ENCODE data around the gene PDE4B.

PDE4B gene

DNA sequence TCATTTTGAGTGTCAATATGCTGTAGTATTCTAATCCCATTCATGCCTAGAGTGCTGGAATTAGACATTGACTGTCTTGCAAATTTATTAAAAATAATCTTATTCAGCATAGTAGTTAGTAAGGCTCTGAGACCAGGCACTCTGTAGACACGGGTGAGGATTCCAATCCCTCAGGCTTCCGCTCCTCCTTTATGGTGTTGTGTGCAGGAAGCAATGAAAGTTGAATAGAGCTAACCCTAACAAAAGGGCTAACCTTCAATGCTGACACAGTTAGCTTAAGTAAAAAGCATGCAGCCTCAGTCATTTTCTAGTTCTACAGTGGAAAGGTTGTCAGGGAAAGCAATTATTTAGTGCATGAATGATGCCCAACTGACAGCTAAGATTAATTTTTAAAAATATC lies 541.6 kb downstream of the PDE4B start:
- DNase-seq (ENCODE audit: low spot score) = no peak
- TF ChIP-seq, protein P1, sequence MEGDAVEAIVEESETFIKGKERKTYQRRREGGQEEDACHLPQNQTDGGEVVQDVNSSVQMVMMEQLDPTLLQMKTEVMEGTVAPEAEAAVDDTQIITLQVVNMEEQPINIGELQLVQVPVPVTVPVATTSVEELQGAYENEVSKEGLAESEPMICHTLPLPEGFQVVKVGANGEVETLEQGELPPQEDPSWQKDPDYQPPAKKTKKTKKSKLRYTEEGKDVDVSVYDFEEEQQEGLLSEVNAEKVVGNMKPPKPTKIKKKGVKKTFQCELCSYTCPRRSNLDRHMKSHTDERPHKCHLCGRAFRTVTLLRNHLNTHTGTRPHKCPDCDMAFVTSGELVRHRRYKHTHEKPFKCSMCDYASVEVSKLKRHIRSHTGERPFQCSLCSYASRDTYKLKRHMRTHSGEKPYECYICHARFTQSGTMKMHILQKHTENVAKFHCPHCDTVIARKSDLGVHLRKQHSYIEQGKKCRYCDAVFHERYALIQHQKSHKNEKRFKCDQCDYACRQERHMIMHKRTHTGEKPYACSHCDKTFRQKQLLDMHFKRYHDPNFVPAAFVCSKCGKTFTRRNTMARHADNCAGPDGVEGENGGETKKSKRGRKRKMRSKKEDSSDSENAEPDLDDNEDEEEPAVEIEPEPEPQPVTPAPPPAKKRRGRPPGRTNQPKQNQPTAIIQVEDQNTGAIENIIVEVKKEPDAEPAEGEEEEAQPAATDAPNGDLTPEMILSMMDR (IDR thresholded peaks at IDR 0.05; ENCODE audit: extremely low read depth, missing control alignments) = no peak

DNA sequence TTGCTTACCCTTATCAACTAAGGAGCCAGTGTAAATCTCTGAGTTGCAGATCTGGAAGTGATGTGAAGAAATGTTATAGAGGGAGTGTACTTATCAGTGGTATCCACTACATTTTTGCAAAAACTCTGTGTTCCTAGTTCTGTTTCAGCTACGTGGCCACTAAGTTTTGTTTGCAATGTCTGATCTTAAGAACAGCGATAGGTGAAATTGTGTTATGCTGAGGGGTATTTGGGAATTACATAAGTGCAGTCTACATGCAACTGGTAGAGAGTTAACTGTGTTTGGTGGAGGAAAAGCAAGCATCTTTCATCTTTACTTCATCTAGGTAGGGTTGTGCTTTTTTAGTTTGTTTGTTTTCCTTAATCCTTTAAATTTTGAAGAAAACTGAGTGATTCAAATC lies 542.4 kb downstream of the PDE4B start:
- TF ChIP-seq, protein P1 (IDR thresholded peaks at IDR 0.05; ENCODE audit: extremely low read depth, missing control alignments) = no peak

DNA sequence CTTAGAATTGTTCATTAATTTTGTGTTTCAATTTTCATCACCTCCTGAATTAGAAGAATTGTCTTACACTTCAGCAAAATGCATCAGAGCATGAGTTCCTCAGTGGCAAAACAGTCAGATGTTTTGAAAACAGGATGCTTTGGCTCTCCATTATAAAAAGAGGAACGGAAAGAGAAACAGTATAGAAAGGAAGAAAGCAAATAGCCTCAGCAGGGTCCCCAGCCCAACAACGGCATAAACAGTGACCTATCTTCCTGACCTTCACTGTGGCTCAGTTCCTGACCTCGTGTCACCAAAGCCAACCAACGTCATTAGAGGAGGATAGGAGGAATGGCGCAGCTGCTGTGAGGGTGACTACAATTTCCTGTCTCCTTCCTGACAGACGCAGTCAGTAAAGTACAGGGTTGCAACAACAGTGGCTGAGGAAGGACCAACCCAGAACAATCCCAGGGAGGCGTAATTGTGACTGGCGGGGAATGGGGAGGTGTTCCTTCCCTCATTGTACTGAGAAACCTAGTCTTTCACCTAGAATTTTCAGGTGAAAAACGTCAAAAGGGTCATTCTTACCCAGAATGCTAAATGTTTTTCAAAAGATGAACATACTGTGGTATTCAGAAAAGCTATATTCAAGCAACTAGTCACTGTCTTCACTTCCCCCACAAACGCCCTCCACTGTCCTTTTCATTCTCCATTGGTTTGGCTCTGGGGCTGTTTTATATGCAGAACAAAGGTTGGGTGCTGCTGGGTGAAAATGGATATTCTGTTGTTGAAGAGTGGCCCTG lies 543.4 kb downstream of the PDE4B start:
- DNase-seq (ENCODE audit: low spot score) = peak; percentile 59
- TF ChIP-seq, protein P1 (IDR thresholded peaks at IDR 0.05; ENCODE audit: extremely low read depth, missing control alignments) = no peak

More for the DNA sequence above, 542.4 kb downstream of the PDE4B start:
- DNase-seq (ENCODE audit: low spot score) = no peak

DNA sequence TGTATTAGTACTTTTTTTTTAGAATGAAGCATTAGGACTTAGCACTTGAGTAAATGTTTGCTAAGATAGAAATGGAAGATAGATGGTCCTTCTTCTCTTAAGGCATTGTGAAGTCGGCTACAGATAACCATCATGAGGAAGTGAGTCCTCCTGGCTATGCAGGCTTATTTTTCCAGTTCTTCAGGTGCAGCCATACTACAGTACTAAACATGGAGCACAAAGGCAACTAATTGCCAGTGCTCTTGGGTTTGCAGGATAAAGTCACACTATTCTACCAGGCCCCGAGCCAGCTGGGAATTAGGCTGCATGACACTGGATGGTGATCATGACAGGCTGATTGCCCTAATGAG lies 543.9 kb downstream of the PDE4B start:
- TF ChIP-seq, protein P1 (IDR thresholded peaks at IDR 0.05; ENCODE audit: extremely low read depth, missing control alignments) = no peak
- DNase-seq (ENCODE audit: low spot score) = no peak

DNA sequence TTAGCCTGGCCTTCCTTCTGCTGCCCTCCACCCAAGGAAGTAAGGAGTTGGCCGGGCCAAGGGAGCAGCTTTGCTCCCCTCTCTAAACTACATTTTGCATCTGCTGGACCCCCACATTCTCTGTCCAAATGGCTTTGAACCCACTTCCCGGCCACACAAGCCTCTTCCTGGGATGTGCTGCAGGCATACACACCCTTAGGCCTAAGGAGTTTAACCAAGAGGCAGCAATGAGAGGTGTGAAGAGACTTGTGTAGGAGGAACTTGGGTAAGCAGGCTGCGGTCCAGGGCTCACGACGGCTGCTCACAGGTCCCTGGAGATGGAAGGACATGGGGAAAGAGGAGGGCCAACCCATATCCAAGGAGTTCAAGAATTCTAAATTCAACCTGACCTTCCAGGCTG lies 544.6 kb downstream of the PDE4B start:
- no peak for DNase-seq (ENCODE audit: low spot score)
- TF ChIP-seq, protein P1 (IDR thresholded peaks at IDR 0.05; ENCODE audit: extremely low read depth, missing control alignments) = no peak

DNA sequence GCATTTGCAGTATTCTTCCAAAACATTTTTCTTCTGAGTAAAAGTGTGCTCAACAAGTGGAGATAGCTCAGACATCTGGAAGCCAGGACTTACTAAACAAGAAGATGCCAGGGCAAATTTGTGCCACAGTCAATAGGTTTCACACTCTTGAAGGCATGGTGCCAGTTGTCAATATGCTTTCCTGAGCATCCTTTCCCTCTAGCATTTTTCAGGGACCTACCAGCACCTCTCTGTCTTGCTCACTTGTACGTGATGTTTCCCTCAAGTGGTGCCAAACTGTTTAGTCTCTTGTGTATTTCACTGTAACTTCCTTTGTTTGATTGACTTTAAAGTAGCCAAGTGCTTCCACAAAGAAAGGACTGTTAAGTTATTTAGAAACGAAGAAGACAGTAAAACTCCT lies 547.2 kb downstream of the PDE4B start:
- DNase-seq (ENCODE audit: low spot score) = no peak
- TF ChIP-seq, protein P1 (IDR thresholded peaks at IDR 0.05; ENCODE audit: extremely low read depth, missing control alignments) = no peak

DNA sequence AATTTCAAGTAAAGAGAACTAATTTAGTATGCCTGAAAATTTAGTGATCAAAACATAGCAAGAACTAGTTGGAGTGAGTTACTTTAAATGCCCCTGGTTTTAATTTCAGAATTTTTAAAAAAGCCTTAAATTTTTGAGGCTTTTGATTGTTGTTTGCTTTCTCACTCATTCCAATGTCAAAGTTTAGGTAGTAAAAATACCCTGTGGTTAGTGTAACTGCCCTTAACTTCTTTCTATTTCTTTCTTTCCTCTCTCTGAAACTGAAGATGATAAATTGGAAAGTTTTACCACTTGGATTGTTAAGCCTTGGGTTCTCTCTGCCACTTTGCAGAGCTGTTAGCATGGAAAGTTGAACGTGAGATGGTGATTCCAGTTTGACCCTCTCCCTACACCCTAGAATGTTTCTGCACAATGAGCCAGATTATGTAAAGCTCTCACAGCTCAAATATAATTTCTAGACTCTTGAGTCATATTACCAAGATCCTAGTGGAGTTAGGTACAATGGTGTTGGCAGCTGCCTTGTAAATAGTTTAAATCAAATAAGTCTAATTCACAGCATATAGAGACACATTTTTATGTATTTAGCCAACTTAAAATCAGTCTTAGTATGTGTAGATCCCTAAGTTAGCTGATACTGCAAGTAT lies 548.9 kb downstream of the PDE4B start:
- TF ChIP-seq, protein P1 (IDR thresholded peaks at IDR 0.05; ENCODE audit: extremely low read depth, missing control alignments) = no peak
- no peak for DNase-seq (ENCODE audit: low spot score)

Measured in GM20000 (cell line).